Measurements from ENCODE around the gene PCDHGB5.
"Not testable (repeated sequence)": the region's sequence is repeated elsewhere in the genome, so short reads cannot be mapped to it uniquely, and the experiment has no call there.

Gene PCDHGB5

DNA sequence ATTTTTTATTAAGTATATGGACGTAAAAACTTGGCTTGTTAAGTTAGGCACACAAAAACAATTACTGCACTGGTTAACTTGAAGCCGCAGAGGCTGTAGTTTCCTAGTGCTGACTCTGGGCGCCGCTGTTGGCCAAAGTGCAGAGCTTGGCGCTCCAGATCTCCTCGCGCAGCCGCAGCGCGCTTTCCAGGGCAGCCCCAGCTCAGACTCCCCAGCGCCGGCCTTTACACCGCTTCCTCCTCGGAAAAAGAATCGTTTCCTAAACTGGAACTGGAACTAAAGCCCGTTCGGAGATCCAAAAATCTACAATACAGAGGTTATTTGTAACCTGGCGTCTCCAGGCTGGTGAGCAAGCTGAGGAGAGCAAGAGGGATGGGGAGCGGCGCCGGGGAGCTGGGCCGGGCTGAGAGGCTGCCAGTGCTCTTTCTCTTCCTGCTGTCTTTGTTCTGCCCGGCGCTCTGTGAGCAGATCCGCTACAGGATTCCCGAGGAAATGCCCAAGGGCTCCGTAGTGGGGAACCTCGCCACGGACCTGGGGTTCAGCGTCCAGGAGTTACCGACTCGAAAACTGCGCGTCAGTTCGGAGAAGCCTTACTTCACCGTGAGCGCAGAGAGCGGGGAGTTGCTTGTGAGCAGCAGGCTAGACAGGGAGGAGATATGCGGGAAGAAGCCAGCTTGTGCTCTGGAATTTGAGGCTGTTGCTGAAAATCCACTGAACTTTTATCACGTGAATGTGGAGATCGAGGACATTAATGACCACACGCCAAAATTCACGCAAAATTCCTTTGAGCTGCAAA lies at the start of gene PCDHGB5:
Gene PCDHGB5 (plus strand): TSS at position 192 of the 796 bp plus-strand sequence. CDS start 181 bp downstream, at position 373.
- DNase-seq (ENCODE audit: low spot score), result peak; percentile 31

DNA sequence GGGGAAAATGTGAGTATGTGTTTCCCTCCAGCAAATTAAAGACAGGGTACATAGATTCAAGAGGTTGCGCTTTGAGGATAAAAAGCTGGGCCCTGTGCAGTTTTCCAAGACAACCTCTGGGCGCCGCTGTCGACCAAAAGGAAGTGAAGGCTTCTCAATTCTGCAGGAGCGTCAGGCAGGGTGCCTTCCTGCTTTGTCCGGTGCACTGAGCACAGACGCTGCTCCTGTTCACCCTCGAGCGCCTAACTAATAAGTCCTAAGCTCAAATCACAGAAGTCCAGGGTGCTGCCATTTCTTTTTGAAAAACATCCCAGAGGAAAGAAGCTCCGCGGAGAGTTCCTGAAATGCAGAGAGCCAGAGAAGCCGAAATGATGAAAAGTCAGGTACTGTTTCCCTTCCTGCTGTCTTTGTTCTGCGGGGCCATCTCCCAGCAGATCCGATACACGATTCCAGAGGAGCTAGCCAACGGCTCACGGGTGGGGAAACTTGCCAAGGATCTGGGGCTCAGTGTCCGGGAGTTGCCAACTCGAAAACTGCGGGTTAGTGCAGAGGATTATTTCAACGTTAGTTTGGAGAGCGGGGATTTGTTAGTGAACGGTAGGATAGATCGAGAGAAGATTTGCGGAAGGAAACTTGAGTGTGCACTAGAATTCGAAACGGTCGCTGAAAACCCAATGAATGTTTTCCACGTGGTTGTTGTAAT lies 47.7 kb upstream of the PCDHGB5 start, which contains the start of gene PCDHGB1:
Gene PCDHGB1 (plus strand): TSS at position 183 of the 703 bp plus-strand sequence. CDS start 162 bp downstream, at position 345.
- peak; percentile 31 for DNase-seq (ENCODE audit: low spot score)

DNA sequence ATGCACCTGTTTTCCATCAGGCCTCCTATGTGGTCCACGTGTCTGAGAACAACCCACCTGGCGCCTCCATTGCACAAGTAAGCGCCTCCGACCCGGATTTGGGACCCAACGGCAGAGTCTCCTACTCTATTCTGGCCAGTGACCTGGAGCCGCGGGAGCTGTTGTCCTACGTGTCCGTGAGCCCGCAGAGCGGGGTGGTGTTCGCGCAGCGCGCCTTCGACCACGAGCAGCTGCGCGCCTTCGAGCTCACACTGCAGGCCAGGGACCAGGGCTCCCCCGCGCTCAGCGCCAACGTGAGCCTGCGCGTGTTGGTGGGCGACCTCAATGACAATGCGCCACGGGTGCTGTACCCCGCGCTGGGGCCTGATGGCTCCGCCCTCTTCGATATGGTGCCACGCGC lies 46.2 kb upstream of the PCDHGB5 start:
- DNase-seq (ENCODE audit: low spot score), result no peak

DNA sequence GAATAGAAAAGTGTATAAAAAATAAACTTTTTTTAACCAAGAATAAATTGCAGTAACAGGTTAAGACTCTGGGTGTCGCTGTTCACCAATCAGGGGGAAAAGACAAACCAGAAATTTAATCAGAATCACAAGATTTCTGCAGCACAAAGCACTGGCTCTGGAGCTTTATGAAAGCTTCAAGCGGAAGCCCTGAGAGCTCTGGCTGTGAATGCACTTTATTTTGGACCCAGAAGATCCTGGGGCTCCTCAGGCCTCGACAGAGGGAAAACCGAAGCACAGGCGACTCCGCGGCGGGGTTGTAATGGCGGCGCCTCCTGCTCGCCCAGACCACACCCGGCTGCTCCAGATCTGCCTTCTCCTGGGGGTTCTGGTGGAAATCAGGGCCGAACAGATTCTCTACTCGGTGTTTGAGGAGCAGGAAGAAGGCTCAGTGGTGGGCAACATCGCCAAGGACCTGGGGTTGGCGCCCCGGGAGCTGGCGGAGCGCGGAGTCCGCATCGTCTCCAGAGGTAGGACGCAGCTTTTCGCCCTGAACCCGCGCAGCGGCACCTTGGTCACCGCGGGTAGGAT lies 42.8 kb upstream of the PCDHGB5 start, which contains the start of gene PCDHGA4:
Gene PCDHGA4 (plus strand): TSS at position 122 of the 570 bp plus-strand sequence. CDS start 87 bp downstream, at position 209.
- peak; percentile 1 for DNase-seq (ENCODE audit: low spot score)

DNA sequence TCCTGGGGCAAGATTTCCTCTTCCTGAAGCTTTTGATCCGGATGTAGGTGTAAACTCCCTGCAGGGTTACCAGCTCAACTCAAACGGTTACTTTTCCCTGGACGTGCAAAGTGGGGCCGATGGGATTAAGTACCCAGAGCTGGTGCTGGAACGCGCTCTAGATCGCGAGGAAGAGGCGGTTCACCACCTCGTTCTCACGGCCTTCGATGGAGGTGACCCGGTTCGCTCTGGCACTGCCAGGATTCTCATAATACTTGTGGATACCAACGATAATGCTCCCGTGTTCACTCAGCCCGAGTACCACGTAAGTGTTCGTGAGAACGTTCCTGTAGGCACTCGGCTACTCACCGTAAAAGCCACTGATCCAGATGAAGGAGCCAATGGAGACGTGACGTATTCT lies 42.1 kb upstream of the PCDHGB5 start:
- DNase-seq (ENCODE audit: low spot score), result no peak

DNA sequence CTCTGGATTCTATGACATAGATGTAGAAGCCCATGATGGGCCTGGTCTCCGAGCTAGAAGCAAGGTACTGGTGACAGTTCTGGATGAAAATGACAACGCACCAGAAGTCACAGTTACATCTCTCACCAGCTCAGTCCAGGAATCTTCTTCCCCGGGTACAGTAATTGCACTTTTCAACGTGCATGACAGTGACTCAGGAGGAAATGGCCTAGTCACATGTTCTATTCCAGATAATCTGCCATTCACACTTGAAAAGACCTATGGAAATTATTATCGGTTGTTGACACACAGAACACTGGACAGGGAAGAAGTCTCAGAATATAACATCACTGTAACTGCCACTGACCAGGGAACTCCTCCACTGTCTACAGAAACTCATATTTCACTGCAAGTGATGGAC lies 41.6 kb upstream of the PCDHGB5 start:
- DNase-seq (ENCODE audit: low spot score), result no peak

DNA sequence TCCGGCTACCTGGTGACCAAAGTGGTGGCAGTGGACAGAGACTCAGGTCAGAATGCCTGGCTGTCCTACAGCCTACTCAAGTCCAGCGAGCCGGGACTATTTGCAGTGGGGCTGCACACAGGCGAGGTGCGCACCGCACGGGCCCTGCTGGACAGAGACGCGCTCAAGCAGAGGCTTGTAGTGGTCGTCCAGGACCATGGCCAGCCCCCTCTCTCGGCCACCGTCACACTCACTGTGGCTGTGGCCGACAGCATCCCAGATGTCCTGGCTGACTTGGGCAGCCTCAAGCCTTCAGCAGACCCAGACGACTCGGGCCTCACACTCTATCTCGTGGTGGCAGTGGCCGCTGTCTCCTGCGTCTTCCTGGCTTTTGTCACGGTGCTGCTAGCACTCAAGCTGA lies 40.8 kb upstream of the PCDHGB5 start:
- no peak for DNase-seq (ENCODE audit: low spot score)

DNA sequence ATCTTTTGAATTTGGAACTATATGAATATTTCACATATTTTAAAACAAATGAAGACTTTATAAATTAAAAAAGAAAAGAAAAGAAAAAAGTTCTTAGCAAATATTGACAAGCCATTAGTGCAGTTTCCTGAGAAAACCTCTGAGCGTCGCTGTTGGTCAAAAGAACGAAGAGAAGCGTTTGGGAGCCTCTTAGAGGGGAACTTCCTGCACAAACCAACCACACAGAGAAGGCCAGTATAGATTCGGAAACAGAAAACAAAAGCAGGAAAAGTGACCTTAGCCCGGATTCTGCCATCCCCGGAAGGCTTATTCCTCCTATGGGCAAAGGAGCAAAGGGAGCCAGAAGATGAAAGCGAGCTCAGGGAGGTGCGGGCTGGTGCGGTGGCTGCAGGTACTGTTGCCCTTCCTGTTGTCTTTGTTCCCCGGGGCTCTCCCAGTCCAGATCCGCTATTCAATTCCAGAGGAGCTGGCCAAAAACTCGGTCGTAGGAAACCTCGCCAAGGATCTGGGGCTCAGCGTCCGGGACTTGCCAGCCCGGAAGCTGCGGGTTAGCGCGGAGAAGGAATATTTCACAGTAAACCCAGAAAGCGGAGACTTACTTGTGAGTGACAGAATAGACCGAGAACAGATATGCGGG lies 37.8 kb upstream of the PCDHGB5 start, which contains the start of gene PCDHGB2:
Gene PCDHGB2 (plus strand): TSS at position 205 of the 637 bp plus-strand sequence. CDS start 142 bp downstream, at position 347.
- DNase-seq (ENCODE audit: low spot score), result peak; percentile 13

DNA sequence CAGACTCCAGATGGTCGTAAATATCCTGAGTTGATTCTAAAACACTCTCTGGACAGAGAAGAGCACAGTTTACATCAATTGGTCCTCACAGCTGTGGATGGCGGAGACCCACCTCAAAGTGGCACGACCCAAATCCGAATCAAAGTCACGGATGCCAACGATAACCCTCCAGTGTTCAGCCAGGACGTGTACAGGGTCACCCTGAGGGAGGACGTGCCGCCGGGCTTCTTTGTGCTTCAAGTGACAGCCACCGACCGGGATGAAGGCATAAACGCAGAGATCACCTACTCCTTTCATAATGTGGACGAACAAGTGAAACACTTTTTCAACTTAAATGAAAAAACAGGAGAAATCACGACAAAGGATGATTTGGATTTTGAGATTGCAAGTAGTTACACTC lies 37.1 kb upstream of the PCDHGB5 start:
- no peak for DNase-seq (ENCODE audit: low spot score)

DNA sequence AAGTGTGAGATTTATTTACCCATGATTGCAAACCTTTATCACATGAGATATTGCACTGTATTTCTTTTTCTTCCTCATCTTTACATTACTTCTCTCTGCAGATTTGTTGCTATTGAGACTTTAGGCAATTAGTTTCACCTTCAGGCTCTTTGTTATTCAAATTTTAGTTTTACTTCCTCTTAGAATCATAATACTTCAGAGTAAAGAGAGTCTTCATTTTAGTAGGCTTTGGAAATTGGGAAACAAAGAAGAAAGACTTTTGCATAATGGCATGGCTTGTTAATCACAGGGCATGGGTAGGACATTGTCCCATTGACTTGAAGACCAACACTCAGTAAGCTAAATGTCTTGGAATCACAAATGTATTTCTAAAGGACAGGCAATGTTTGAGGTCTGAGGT lies 35.0 kb upstream of the PCDHGB5 start:
- DNase-seq (ENCODE audit: low spot score), result no peak

DNA sequence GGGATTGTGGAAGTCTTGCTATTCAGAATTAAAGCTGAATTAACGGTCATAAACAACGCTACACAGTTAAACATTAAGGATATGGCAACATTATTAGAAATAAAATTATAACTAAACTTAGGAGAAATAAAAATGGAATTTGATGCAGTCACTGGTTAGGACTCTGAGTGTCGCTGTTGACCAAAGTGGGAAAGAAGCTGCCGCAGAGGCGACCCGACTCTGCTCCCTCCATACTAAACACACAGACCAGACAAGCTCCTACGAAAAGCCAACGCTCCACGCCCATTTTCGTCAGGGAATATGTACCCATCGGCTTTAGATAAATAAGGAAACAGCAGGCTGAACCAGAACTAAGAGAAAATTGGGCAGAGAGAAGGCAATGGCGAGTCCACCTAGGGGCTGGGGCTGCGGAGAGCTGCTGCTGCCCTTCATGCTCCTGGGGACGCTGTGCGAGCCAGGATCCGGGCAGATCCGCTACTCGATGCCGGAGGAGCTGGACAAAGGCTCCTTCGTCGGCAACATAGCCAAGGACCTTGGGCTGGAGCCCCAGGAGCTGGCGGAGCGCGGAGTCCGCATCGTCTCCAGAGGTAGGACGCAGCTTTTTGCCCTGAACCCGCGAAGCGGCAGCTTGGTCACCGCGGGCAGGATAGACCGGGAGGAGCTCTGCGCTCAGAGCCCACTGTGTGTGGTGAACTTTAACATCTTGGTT lies 33.6 kb upstream of the PCDHGB5 start, which contains the start of gene PCDHGA5:
Gene PCDHGA5 (plus strand): TSS at position 211 of the 709 bp plus-strand sequence. CDS start 169 bp downstream, at position 380.
- no peak for DNase-seq (ENCODE audit: low spot score)

DNA sequence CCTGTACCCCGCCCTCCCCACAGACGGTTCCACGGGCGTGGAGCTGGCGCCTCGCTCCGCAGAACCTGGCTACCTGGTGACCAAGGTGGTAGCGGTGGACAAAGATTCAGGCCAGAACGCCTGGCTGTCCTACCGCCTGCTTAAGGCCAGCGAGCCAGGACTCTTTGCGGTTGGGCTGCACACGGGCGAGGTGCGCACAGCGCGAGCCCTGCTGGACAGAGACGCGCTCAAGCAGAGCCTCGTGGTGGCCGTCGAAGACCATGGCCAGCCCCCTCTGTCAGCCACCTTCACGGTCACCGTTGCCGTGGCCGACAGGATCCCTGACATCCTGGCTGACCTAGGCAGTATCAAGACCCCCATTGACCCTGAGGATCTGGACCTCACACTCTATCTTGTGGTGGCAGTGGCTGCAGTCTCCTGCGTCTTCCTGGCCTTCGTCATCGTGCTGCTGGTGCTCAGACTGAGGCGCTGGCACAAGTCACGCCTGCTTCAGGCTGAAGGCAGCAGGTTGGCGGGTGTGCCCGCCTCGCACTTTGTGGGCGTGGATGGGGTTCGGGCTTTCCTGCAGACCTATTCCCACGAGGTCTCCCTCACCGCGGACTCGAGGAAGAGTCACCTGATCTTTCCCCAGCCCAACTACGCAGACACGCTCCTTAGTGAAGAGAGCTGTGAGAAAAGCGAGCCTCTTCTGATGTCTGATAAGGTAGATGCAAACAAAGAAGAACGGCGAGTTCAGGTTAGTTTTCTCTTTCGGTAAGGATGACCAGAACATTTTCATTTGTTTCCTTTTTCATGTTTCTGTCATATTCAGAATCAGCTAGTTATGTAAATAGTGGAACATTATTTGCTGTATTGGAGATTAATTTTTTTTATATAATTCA lies 31.5 kb upstream of the PCDHGB5 start:
- no peak for DNase-seq (ENCODE audit: low spot score)

DNA sequence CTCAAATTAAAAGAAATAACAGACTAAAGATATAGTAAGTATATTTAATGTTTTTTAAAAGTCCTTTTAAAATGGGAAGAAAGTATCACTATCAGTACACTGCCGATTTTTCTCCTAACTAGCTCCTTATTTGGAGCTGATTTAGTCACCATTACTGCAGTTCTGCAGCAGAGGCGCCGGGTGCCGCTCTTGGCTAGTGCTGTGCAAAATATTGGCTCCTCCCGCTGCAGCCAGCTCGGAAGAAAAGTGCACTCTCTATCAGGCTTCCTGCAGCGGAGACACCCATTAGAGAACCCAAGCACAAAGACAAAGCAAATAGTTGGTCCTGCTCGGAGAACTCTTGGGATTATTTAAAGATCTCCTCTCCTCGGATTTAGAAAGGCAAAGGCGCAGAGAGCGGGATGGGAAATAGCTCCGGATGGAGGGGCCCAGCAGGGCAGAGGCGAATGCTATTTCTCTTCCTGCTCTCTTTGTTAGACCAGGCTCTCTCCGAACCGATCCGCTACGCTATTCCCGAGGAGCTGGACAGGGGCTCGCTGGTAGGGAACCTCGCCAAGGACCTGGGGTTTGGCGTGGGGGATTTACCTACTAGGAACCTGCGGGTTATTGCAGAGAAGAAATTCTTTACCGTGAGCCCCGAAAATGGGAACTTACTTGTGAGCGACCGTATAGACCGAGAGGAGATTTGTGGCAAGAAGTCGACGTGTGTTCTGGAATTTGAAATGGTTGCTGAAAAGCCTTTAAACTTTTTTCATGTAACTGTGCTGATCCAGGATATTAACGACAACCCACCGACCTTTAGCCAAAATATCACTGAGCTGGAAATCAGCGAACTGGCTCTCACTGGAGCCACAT lies 27.5 kb upstream of the PCDHGB5 start, which contains the start of gene PCDHGB3:
Gene PCDHGB3 (plus strand): TSS at position 249 of the 855 bp plus-strand sequence. CDS start 153 bp downstream, at position 402.
- DNase-seq (ENCODE audit: low spot score), result peak; percentile 37

DNA sequence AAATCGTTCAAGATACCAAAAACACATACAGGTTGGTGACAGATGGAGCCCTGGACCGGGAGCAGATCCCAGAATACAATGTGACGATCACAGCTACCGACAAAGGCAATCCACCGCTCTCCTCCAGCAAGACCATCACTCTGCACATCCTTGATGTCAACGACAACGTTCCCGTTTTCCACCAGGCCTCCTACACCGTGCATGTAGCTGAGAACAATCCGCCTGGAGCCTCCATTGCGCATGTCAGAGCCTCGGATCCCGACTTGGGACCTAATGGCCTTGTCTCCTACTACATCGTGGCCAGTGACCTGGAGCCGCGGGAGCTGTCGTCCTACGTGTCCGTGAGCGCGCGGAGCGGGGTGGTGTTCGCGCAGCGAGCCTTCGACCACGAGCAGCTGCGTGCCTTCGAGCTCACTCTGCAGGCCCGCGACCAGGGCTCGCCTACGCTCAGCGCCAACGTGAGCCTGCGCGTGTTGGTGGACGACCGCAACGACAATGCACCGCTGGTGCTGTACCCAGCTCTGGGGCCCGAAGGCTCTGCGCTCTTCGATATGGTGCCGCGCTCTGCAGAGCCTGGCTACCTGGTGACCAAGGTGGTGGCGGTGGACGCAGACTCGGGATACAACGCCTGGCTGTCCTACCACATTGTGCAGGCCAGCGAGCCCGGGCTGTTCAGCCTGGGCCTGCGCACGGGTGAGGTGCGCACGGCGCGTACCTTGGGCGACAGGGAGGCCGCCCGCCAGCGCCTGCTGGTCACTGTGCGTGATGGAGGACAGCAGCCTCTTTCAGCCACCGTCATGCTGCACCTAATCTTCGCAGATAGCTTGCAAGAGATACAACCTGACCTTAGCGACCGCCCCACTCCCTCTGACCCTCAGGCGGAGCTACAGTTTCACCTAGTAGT lies 25.9 kb upstream of the PCDHGB5 start:
- DNase-seq (ENCODE audit: low spot score), result no peak

DNA sequence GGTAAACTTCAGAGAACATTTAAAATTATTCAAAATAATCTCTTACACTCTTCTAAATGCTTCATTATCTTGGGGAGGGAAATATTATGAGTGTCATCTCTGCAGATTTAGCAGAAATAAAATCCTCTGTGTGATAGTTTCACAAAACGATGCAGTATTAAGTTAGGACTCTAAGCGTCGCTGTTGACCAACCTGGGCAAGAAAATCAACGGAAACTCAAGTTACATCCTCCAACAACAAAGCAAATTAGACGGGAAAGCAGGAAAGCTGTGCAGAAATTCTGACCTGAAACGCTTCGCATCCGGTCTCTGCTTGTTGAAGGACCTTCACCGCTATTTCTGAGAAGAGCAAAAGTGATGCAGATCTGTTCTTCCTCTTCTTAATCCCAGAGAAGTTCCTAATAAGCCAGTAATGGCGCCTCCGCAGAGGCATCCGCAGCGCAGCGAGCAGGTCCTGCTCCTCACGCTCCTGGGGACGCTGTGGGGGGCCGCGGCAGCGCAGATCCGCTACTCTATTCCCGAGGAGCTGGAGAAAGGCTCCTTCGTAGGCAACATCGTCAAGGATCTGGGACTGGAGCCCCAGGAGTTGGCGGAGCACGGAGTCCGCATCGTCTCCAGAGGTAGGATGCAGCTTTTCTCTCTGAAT lies 24.0 kb upstream of the PCDHGB5 start, which contains the start of gene PCDHGA6:
Gene PCDHGA6 (plus strand): TSS at position 219 of the 645 bp plus-strand sequence. CDS start 193 bp downstream, at position 412.
- no peak for DNase-seq (ENCODE audit: low spot score)

DNA sequence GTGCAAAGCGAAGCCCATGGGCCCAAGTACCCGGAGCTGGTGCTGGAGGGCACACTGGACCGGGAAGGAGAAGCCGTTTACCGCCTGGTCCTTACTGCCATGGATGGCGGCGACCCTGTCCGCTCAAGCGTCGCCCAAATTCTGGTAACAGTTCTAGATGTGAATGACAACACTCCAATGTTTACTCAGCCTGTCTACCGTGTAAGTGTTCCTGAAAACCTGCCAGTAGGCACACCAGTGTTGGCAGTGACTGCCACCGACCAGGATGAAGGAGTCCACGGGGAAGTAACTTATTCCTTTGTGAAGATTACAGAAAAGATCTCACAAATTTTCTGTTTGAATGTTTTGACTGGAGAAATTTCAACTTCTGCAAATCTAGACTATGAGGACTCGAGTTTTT lies 23.1 kb upstream of the PCDHGB5 start:
- DNase-seq (ENCODE audit: low spot score), result no peak

DNA sequence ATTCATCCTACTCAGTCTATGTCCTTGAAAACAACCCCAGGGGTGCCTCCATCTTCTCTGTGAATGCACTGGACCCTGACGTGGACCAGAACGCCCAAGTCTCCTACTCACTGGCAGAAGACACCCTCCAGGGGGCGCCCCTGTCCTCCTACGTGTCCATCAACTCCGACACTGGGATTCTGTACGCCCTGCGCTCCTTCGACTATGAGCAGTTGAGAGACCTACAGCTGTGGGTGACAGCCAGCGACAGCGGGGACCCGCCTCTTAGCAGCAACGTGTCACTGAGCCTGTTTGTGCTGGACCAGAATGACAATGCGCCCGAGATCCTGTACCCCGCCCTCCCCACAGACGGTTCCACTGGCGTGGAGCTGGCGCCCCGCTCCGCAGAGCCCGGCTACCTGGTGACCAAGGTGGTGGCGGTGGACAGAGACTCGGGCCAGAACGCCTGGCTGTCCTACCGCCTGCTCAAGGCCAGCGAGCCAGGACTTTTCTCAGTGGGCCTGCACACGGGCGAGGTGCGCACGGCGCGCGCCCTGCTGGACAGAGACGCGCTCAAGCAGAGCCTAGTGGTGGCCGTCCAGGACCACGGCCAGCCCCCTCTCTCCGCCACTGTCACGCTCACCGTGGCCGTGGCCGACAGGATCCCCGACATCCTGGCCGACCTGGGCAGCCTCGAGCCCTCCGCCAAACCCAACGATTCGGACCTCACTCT lies 22.1 kb upstream of the PCDHGB5 start:
- not testable (repeated sequence) for DNase-seq (ENCODE audit: low spot score)

All from CD4-positive, alpha-beta T cell treated with Interleukin-15 for 4 hours (primary cell).